ENCODE data around the gene METTL26. TPM values are rescaled to one million over a fixed set of nuclear protein-coding genes. Genes with fewer than 3 reads are reported as not detected.
A peak's percentile ranks its signal among the peaks of the same experiment; 100 is the strongest.

Gene METTL26
- total RNA-seq, 1 donor from 2014 or later = 68.1 TPM

- Mint-ChIP-seq H3K4me1 (ENCODE audit: low read depth) (peaks cover 36% of the 10 kb centered on the region), H3K36me3 (ENCODE audit: low read depth) (peaks cover 2% of the 10 kb centered on the region), H3K27me3 (ENCODE audit: low read depth) (no peaks in the 10 kb centered on the region), H3K27ac (ENCODE audit: unreplicated experiment) (peak overlapping the region; percentile 32), H3K9me3 (ENCODE audit: low read depth) (no peaks in the 10 kb centered on the region), H3K4me3 (ENCODE audit: unreplicated experiment) (no peak overlapping the region)
- TF ChIP-seq, protein P1, sequence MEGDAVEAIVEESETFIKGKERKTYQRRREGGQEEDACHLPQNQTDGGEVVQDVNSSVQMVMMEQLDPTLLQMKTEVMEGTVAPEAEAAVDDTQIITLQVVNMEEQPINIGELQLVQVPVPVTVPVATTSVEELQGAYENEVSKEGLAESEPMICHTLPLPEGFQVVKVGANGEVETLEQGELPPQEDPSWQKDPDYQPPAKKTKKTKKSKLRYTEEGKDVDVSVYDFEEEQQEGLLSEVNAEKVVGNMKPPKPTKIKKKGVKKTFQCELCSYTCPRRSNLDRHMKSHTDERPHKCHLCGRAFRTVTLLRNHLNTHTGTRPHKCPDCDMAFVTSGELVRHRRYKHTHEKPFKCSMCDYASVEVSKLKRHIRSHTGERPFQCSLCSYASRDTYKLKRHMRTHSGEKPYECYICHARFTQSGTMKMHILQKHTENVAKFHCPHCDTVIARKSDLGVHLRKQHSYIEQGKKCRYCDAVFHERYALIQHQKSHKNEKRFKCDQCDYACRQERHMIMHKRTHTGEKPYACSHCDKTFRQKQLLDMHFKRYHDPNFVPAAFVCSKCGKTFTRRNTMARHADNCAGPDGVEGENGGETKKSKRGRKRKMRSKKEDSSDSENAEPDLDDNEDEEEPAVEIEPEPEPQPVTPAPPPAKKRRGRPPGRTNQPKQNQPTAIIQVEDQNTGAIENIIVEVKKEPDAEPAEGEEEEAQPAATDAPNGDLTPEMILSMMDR (IDR thresholded peaks at IDR 0.05) = no peak
- no peak for DNase-seq (ENCODE audit: low spot score)
Measured at GRCh38 chr16:625117-625976, 10.8 kb downstream of the METTL26 start.

DNA sequence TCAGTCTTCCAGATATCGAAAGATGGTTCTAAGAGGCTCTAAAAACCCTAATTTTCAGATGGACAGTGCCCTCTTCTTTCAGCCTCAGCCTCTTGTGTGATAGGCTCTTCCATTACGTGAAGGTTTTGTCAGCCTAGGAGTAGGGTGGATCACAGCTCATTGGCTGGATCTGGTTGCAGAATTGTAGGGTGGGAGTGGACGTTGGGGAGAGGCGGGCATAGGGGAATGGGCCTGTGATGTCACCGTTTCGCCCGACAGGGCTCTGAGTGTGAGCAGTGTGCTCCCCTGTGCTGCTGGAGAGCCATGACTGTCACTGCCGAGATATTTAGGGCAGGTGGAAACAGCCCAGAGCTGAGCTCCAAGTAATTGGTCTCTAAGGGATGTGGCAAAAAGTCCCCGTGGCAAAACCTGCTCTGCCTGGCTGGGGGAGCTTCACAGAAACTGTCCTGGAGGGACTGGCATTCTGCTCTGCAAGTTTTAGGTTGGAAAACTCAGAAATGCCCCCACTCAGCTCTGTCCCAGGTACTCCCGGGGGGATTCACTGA, 11.5 kb downstream of the METTL26 start:
- TF ChIP-seq, protein P1 (IDR thresholded peaks at IDR 0.05) = no peak
- Mint-ChIP-seq H3K4me1 (ENCODE audit: low read depth) (peaks cover 36% of the 10 kb centered on the region), H3K4me3 (ENCODE audit: unreplicated experiment) (no peak overlapping the region), H3K27ac (ENCODE audit: unreplicated experiment) (no peak overlapping the region), H3K9me3 (ENCODE audit: low read depth) (no peaks in the 10 kb centered on the region), H3K27me3 (ENCODE audit: low read depth) (no peaks in the 10 kb centered on the region), H3K36me3 (ENCODE audit: low read depth) (peaks cover 2% of the 10 kb centered on the region)
- no peak for DNase-seq (ENCODE audit: low spot score)

- H3K27me3 Mint-ChIP-seq (ENCODE audit: low read depth) = no peaks in the 10 kb centered on the region
- H3K27ac Mint-ChIP-seq (ENCODE audit: unreplicated experiment) = no peak overlapping the region
- H3K4me3 Mint-ChIP-seq (ENCODE audit: unreplicated experiment) = no peak overlapping the region
- no peak for DNase-seq (ENCODE audit: low spot score)
- TF ChIP-seq, protein P1 (IDR thresholded peaks at IDR 0.05) = no peak
- H3K36me3 Mint-ChIP-seq (ENCODE audit: low read depth) = peaks cover 2% of the 10 kb centered on the region
- no peaks in the 10 kb centered on the region for H3K9me3 Mint-ChIP-seq (ENCODE audit: low read depth)
- H3K4me1 Mint-ChIP-seq (ENCODE audit: low read depth) = peaks cover 28% of the 10 kb centered on the region
Measured at GRCh38 chr16:622920-623280, 13.2 kb downstream of the METTL26 start.

- H3K36me3 Mint-ChIP-seq (ENCODE audit: low read depth) = peaks cover under 1% of the 10 kb centered on the region
- peak overlapping the region; percentile 80 for H3K27ac Mint-ChIP-seq (ENCODE audit: unreplicated experiment)
- H3K9me3 Mint-ChIP-seq (ENCODE audit: low read depth) = no peaks in the 10 kb centered on the region
- TF ChIP-seq, protein P1 (IDR thresholded peaks at IDR 0.05) = no peak
- no peaks in the 10 kb centered on the region for H3K27me3 Mint-ChIP-seq (ENCODE audit: low read depth)
- H3K4me1 Mint-ChIP-seq (ENCODE audit: low read depth) = peaks cover 15% of the 10 kb centered on the region
- DNase-seq (ENCODE audit: low spot score) = no peak
- peak overlapping the region; percentile 28 for H3K4me3 Mint-ChIP-seq (ENCODE audit: unreplicated experiment)
Measured at GRCh38 chr16:621526-622105, 14.5 kb downstream of the METTL26 start.

DNA sequence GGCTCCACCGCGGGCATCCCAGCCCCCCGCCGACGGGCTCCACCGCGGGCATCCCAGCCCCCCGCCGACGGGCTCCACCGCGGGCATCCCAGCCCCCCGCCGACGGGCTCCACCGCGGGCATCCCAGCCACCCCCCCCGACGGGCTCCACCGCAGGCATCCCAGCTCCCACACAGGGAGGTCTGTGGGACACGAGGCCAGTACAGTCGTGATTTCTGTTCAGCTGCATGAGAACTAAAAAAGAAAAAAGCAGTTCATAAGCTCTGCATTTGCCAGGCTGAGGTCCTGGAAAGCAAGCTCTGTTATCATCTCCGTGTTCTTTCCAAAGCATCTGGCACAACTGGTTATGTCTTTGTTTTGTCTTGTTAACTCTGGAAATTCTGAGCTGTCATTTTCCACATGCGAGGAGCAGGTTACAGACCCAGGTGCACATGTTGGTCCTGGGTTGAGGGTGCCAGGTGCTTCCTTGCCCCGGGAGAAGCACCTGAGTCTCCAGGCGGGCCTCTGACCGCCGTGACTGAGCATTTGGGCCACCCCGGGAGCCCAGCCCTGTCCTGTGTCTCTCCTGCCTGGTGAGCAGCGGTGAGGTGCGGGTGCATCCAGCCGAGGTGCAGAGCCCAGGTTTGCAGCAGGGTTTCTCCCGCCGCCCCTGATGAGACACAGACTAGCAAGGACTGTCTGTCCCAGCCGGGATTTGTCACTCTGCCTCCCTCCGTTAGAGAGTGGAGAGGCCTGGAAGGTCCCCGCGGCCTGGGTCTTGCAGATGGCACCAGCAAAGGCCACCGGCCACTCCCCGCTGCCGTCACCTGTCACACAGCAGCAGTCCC, 15.2 kb downstream of the METTL26 start:
- no peak overlapping the region for H3K4me3 Mint-ChIP-seq (ENCODE audit: unreplicated experiment)
- no peaks in the 10 kb centered on the region for H3K36me3 Mint-ChIP-seq (ENCODE audit: low read depth)
- H3K4me1 Mint-ChIP-seq (ENCODE audit: low read depth) = peaks cover 12% of the 10 kb centered on the region
- H3K9me3 Mint-ChIP-seq (ENCODE audit: low read depth) = no peaks in the 10 kb centered on the region
- H3K27me3 Mint-ChIP-seq (ENCODE audit: low read depth) = no peaks in the 10 kb centered on the region
- no peak overlapping the region for H3K27ac Mint-ChIP-seq (ENCODE audit: unreplicated experiment)
- DNase-seq (ENCODE audit: low spot score) = no peak
- TF ChIP-seq, protein P1 (IDR thresholded peaks at IDR 0.05) = no peak

Measured in chondrocyte (in vitro differentiated cells).